WERI-Rb-1 (cell line): ENCODE measurements around the gene SIN3B.

ENCODE experiments used
- DNase-seq: peaks from one replicate; pipeline ENCODE4 v3.0.0-alpha.2; 2020
- H3K27ac ChIP-seq: fragments of 250-450 bp; sonication (Bioruptor Pico); 2 replicates; pipeline ENCODE4 v1.5.1; 2020; ENCODE audit warnings: mild to moderate bottlenecking, moderate library complexity
- H3K27me3 ChIP-seq: fragments of 250-450 bp; sonication (Bioruptor Pico); 2 replicates; pipeline ENCODE4 v1.5.1; 2021; ENCODE audit warnings: mild to moderate bottlenecking, low read depth, moderate library complexity; ENCODE audit not compliant: insufficient read depth, severe bottlenecking
- H3K36me3 ChIP-seq: fragments of 250-450 bp; sonication (Bioruptor Pico); 2 replicates; pipeline ENCODE4 v1.5.1; 2020; ENCODE audit warnings: mild to moderate bottlenecking, moderate library complexity
- H3K4me3 ChIP-seq: 2 replicates; pipeline ENCODE4 v1.5.1; 2011; ENCODE audit warnings: low read depth, mild to moderate bottlenecking, control low read depth, low read length
- H3K9me3 ChIP-seq: fragments of 250-450 bp; sonication (Bioruptor Pico); 2 replicates; pipeline ENCODE4 v1.5.1; 2021; ENCODE audit warnings: mild to moderate bottlenecking, moderate library complexity; ENCODE audit not compliant: severe bottlenecking
- CTCF ChIP-seq: IDR thresholded peaks from 2 replicates; pipeline ENCODE4 v1.5.1; 2011; ENCODE audit warnings: low read depth, mild to moderate bottlenecking, control low read depth, inconsistent platforms, low read length

SIN3B gene

GRCh38 chr19:16799740-16800139 is 29.5 kb upstream of the SIN3B start:
- Histone ChIP-seq H3K4me3 (no peak overlapping the region), H3K27me3 (no peaks in the 10 kb centered on the region), H3K27ac (no peak overlapping the region), H3K9me3 (peaks cover 7% of the 10 kb centered on the region), H3K36me3 (no peaks in the 10 kb centered on the region)
- DNase-seq: no peak
- TF ChIP-seq CTCF: no peak

- no peak for TF ChIP-seq CTCF
Measured at GRCh38 chr19:16801600-16802013, 27.6 kb upstream of the SIN3B start.

DNA sequence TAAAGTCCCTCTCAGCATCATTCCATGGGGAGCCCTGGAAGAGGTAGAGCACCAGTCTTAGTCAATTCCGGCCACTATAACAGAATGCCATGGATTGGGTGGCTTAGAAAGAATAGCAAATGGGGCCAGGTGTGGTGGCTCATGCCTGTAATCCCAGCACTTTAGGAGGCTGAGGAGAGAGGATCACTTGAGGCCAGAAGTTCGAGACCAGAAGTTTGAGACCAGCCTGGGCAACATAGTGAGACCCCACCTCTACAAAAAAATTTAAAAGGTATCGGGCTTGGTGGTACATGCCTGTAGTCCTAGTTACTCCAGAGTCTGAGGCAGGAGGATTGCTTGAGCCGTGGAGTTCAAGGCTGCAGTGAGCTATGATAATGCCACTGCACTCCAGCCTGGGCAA is 25.0 kb upstream of the SIN3B start:
- Histone ChIP-seq H3K36me3 (no peaks in the 10 kb centered on the region), H3K27me3 (no peaks in the 10 kb centered on the region), H3K9me3 (no peaks in the 10 kb centered on the region), H3K27ac (no peak overlapping the region), H3K4me3 (no peak overlapping the region)
- no peak for TF ChIP-seq CTCF
- DNase-seq: no peak

More at GRCh38 chr19:16801600-16802013, 27.6 kb upstream of the SIN3B start:
- peaks cover 2% of the 10 kb centered on the region for H3K9me3 ChIP-seq
- H3K4me3 ChIP-seq: no peak overlapping the region
- no peaks in the 10 kb centered on the region for H3K27me3 ChIP-seq
- no peak overlapping the region for H3K27ac ChIP-seq
- DNase-seq: no peak
- H3K36me3 ChIP-seq: no peaks in the 10 kb centered on the region

GRCh38 chr19:16807549-16808284 is 21.5 kb upstream of the SIN3B start:
- Histone ChIP-seq H3K27me3 (no peaks in the 10 kb centered on the region), H3K36me3 (no peaks in the 10 kb centered on the region), H3K27ac (no peak overlapping the region), H3K9me3 (no peaks in the 10 kb centered on the region), H3K4me3 (no peak overlapping the region)
- TF ChIP-seq CTCF: no peak
- DNase-seq: no peak

DNA sequence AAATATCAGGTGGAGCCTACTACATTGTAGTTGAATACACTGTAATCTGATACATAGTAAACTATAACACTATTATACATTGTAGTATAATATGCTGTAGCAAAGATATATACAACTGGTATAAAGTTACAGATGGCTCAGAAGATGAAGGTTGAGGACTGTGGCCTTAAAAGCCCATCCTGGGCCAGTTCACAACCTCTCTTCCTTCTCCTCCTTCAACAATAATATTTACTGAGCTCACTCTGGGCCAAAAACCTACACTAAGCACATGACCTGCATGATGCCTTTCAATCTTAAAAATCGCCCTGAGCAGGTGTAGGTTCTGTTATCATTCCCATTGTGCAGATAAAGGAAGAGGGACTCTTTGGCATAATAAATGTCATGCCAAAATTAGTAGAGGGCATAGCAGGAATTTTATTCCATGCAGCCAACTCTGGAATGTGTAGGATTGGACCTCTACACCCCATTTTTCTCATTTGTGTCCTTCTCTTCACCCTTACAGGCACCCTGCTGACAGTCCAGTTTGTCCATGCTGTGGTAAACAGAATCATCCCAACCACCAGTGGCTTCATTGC is 14.6 kb upstream of the SIN3B start:
- peaks cover 27% of the 10 kb centered on the region for H3K9me3 ChIP-seq
- DNase-seq: no peak
- no peak overlapping the region for H3K27ac ChIP-seq
- H3K4me3 ChIP-seq: no peak overlapping the region
- H3K36me3 ChIP-seq: no peaks in the 10 kb centered on the region
- TF ChIP-seq CTCF: no peak
- H3K27me3 ChIP-seq: no peaks in the 10 kb centered on the region

- no peak overlapping the region for H3K4me3 ChIP-seq
- no peak for TF ChIP-seq CTCF
- H3K27me3 ChIP-seq: no peaks in the 10 kb centered on the region
- no peak overlapping the region for H3K27ac ChIP-seq
- DNase-seq: no peak
- peaks cover 10% of the 10 kb centered on the region for H3K9me3 ChIP-seq
- no peaks in the 10 kb centered on the region for H3K36me3 ChIP-seq
Measured at GRCh38 chr19:16820056-16820455, 9.1 kb upstream of the SIN3B start.
